ENCODE results near the gene FKBP15.
A peak's percentile ranks its signal among the peaks of the same experiment; 100 is the strongest.

FKBP15 gene

GRCh38 chr9:113219186-113219936 lies 1.7 kb downstream of the FKBP15 start:
- peak overlapping the region in 1 of 2 donors; percentile 80 for H3K9ac ChIP-seq (ENCODE audit: low read depth in 1 of 2, low read length in 2 of 2)
- H3K4me1 ChIP-seq (ENCODE audit: control insufficient read depth in 1 of 2, insufficient read depth in 2 of 2, low read length in 2 of 2): peaks cover 48 to 51% of the 10 kb centered on the region in 2 donors
- peak overlapping the region; percentile 98 for H3K4me3 ChIP-seq (ENCODE audit: low read depth in 1 of 2, low read length in 2 of 2)
- H3K27ac ChIP-seq (ENCODE audit: low read depth, low read length): no peak overlapping the region
- no peaks in the 10 kb centered on the region for H3K27me3 ChIP-seq (ENCODE audit: control insufficient read depth in 1 of 2, insufficient read depth in 2 of 2, low read length in 2 of 2)
- H3K36me3 ChIP-seq (ENCODE audit: control insufficient read depth in 1 of 2, insufficient read depth in 2 of 2, low read length in 2 of 2): no peaks in the 10 kb centered on the region
- no peaks in the 10 kb centered on the region for H3K9me3 ChIP-seq (ENCODE audit: control insufficient read depth in 1 of 2, low read length in 2 of 2)

- no peak overlapping the region for H3K9ac ChIP-seq (ENCODE audit: low read depth in 1 of 2, low read length in 2 of 2)
- peaks cover 33 to 34% of the 10 kb centered on the region in 2 donors for H3K4me1 ChIP-seq (ENCODE audit: control insufficient read depth in 1 of 2, insufficient read depth in 2 of 2, low read length in 2 of 2)
- no peaks in the 10 kb centered on the region for H3K27me3 ChIP-seq (ENCODE audit: control insufficient read depth in 1 of 2, insufficient read depth in 2 of 2, low read length in 2 of 2)
- no peak overlapping the region for H3K27ac ChIP-seq (ENCODE audit: low read depth, low read length)
- peaks cover 0 to under 1% of the 10 kb centered on the region in 2 donors for H3K36me3 ChIP-seq (ENCODE audit: control insufficient read depth in 1 of 2, insufficient read depth in 2 of 2, low read length in 2 of 2)
- no peaks in the 10 kb centered on the region for H3K9me3 ChIP-seq (ENCODE audit: control insufficient read depth in 1 of 2, low read length in 2 of 2)
- no peak overlapping the region for H3K4me3 ChIP-seq (ENCODE audit: low read depth in 1 of 2, low read length in 2 of 2)
Observed at GRCh38 chr9:113216406-113216805, 4.7 kb downstream of the FKBP15 start.

- H3K9ac ChIP-seq (ENCODE audit: low read depth in 1 of 2, low read length in 2 of 2): no peak overlapping the region
- H3K4me1 ChIP-seq (ENCODE audit: control insufficient read depth in 1 of 2, insufficient read depth in 2 of 2, low read length in 2 of 2): peaks cover 28 to 30% of the 10 kb centered on the region in 2 donors
- no peaks in the 10 kb centered on the region for H3K9me3 ChIP-seq (ENCODE audit: control insufficient read depth in 1 of 2, low read length in 2 of 2)
- no peak overlapping the region for H3K27ac ChIP-seq (ENCODE audit: low read depth, low read length)
- H3K36me3 ChIP-seq (ENCODE audit: control insufficient read depth in 1 of 2, insufficient read depth in 2 of 2, low read length in 2 of 2): peaks cover 0 to 12% of the 10 kb centered on the region in 2 donors
- no peak overlapping the region for H3K4me3 ChIP-seq (ENCODE audit: low read depth in 1 of 2, low read length in 2 of 2)
- no peaks in the 10 kb centered on the region for H3K27me3 ChIP-seq (ENCODE audit: control insufficient read depth in 1 of 2, insufficient read depth in 2 of 2, low read length in 2 of 2)
Observed at GRCh38 chr9:113215132-113215531, 5.9 kb downstream of the FKBP15 start.

- peaks cover 5 to 47% of the 10 kb centered on the region in 2 donors for H3K36me3 ChIP-seq (ENCODE audit: control insufficient read depth in 1 of 2, insufficient read depth in 2 of 2, low read length in 2 of 2)
- peaks cover 7 to 9% of the 10 kb centered on the region in 2 donors for H3K4me1 ChIP-seq (ENCODE audit: control insufficient read depth in 1 of 2, insufficient read depth in 2 of 2, low read length in 2 of 2)
- H3K9me3 ChIP-seq (ENCODE audit: control insufficient read depth in 1 of 2, low read length in 2 of 2): no peaks in the 10 kb centered on the region
- no peaks in the 10 kb centered on the region for H3K27me3 ChIP-seq (ENCODE audit: control insufficient read depth in 1 of 2, insufficient read depth in 2 of 2, low read length in 2 of 2)
- no peak overlapping the region for H3K9ac ChIP-seq (ENCODE audit: low read depth in 1 of 2, low read length in 2 of 2)
- no peak overlapping the region for H3K4me3 ChIP-seq (ENCODE audit: low read depth in 1 of 2, low read length in 2 of 2)
- no peak overlapping the region for H3K27ac ChIP-seq (ENCODE audit: low read depth, low read length)
Observed at GRCh38 chr9:113210815-113211214, 10.3 kb downstream of the FKBP15 start.

GRCh38 chr9:113205861-113206260 lies 15.2 kb downstream of the FKBP15 start:
- H3K27me3 ChIP-seq (ENCODE audit: control insufficient read depth in 1 of 2, insufficient read depth in 2 of 2, low read length in 2 of 2): no peaks in the 10 kb centered on the region
- H3K4me1 ChIP-seq (ENCODE audit: control insufficient read depth in 1 of 2, insufficient read depth in 2 of 2, low read length in 2 of 2): no peaks in the 10 kb centered on the region
- H3K36me3 ChIP-seq (ENCODE audit: control insufficient read depth in 1 of 2, insufficient read depth in 2 of 2, low read length in 2 of 2): peaks cover 16 to 63% of the 10 kb centered on the region in 2 donors

GRCh38 chr9:113205432-113205831 lies 15.6 kb downstream of the FKBP15 start:
- Histone ChIP-seq H3K4me1 (ENCODE audit: control insufficient read depth in 1 of 2, insufficient read depth in 2 of 2, low read length in 2 of 2) (no peaks in the 10 kb centered on the region), H3K36me3 (ENCODE audit: control insufficient read depth in 1 of 2, insufficient read depth in 2 of 2, low read length in 2 of 2) (peaks cover 16 to 59% of the 10 kb centered on the region in 2 donors), H3K27ac (ENCODE audit: low read depth, low read length) (no peak overlapping the region), H3K9me3 (ENCODE audit: control insufficient read depth in 1 of 2, low read length in 2 of 2) (no peaks in the 10 kb centered on the region), H3K27me3 (ENCODE audit: control insufficient read depth in 1 of 2, insufficient read depth in 2 of 2, low read length in 2 of 2) (no peaks in the 10 kb centered on the region), H3K4me3 (ENCODE audit: low read depth in 1 of 2, low read length in 2 of 2) (no peak overlapping the region), H3K9ac (ENCODE audit: low read depth in 1 of 2, low read length in 2 of 2) (no peak overlapping the region)

More at GRCh38 chr9:113205861-113206260, 15.2 kb downstream of the FKBP15 start:
- no peak overlapping the region for H3K9ac ChIP-seq (ENCODE audit: low read depth in 1 of 2, low read length in 2 of 2)
- no peak overlapping the region for H3K4me3 ChIP-seq (ENCODE audit: low read depth in 1 of 2, low read length in 2 of 2)
- no peaks in the 10 kb centered on the region for H3K9me3 ChIP-seq (ENCODE audit: control insufficient read depth in 1 of 2, low read length in 2 of 2)
- no peak overlapping the region for H3K27ac ChIP-seq (ENCODE audit: low read depth, low read length)

GRCh38 chr9:113199683-113200329 lies 21.3 kb downstream of the FKBP15 start:
- Histone ChIP-seq H3K4me3 (ENCODE audit: low read depth in 1 of 2, low read length in 2 of 2) (no peak overlapping the region), H3K9ac (ENCODE audit: low read depth in 1 of 2, low read length in 2 of 2) (no peak overlapping the region), H3K9me3 (ENCODE audit: control insufficient read depth in 1 of 2, low read length in 2 of 2) (no peaks in the 10 kb centered on the region), H3K27ac (ENCODE audit: low read depth, low read length) (no peak overlapping the region), H3K36me3 (ENCODE audit: control insufficient read depth in 1 of 2, insufficient read depth in 2 of 2, low read length in 2 of 2) (peaks cover 33 to 64% of the 10 kb centered on the region in 2 donors), H3K27me3 (ENCODE audit: control insufficient read depth in 1 of 2, insufficient read depth in 2 of 2, low read length in 2 of 2) (no peaks in the 10 kb centered on the region), H3K4me1 (ENCODE audit: control insufficient read depth in 1 of 2, insufficient read depth in 2 of 2, low read length in 2 of 2) (no peaks in the 10 kb centered on the region)

- no peak overlapping the region for H3K27ac ChIP-seq (ENCODE audit: low read depth, low read length)
- H3K4me1 ChIP-seq (ENCODE audit: control insufficient read depth in 1 of 2, insufficient read depth in 2 of 2, low read length in 2 of 2): no peaks in the 10 kb centered on the region
- H3K27me3 ChIP-seq (ENCODE audit: control insufficient read depth in 1 of 2, insufficient read depth in 2 of 2, low read length in 2 of 2): no peaks in the 10 kb centered on the region
- no peaks in the 10 kb centered on the region for H3K9me3 ChIP-seq (ENCODE audit: control insufficient read depth in 1 of 2, low read length in 2 of 2)
- no peak overlapping the region for H3K9ac ChIP-seq (ENCODE audit: low read depth in 1 of 2, low read length in 2 of 2)
- H3K4me3 ChIP-seq (ENCODE audit: low read depth in 1 of 2, low read length in 2 of 2): no peak overlapping the region
- peaks cover 25 to 53% of the 10 kb centered on the region in 2 donors for H3K36me3 ChIP-seq (ENCODE audit: control insufficient read depth in 1 of 2, insufficient read depth in 2 of 2, low read length in 2 of 2)
Observed at GRCh38 chr9:113192455-113192854, 28.6 kb downstream of the FKBP15 start.

GRCh38 chr9:113187929-113188595 lies 33.0 kb downstream of the FKBP15 start:
- Histone ChIP-seq H3K9me3 (ENCODE audit: control insufficient read depth in 1 of 2, low read length in 2 of 2) (no peaks in the 10 kb centered on the region), H3K36me3 (ENCODE audit: control insufficient read depth in 1 of 2, insufficient read depth in 2 of 2, low read length in 2 of 2) (peaks cover 44 to 73% of the 10 kb centered on the region in 2 donors), H3K27me3 (ENCODE audit: control insufficient read depth in 1 of 2, insufficient read depth in 2 of 2, low read length in 2 of 2) (no peaks in the 10 kb centered on the region), H3K4me3 (ENCODE audit: low read depth in 1 of 2, low read length in 2 of 2) (no peak overlapping the region), H3K9ac (ENCODE audit: low read depth in 1 of 2, low read length in 2 of 2) (no peak overlapping the region), H3K4me1 (ENCODE audit: control insufficient read depth in 1 of 2, insufficient read depth in 2 of 2, low read length in 2 of 2) (no peaks in the 10 kb centered on the region), H3K27ac (ENCODE audit: low read depth, low read length) (no peak overlapping the region)
